ENCODE measurements around the gene NME5.

Gene NME5

DNA sequence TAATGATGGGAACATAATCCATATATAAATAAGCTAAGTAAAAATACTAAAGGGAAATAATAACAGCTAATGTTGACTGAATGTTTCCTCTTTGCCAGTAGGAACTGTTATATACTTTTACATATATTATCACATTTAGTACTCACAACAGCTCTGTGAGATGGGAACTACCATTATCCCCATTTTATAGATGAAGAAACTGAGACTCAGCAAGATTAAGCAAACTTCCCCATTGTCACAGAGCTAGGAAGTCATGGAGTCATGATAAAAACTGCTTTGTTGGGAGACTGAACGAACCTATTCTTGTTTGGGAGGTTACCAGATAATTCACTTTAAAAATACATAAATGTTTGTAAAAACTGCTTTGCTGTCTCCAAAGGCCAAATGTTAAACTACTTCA, 32.0 kb downstream of the NME5 start:
- no peak for DNase-seq (ENCODE audit: extremely low read depth, low read depth)
- TF ChIP-seq, protein P1, sequence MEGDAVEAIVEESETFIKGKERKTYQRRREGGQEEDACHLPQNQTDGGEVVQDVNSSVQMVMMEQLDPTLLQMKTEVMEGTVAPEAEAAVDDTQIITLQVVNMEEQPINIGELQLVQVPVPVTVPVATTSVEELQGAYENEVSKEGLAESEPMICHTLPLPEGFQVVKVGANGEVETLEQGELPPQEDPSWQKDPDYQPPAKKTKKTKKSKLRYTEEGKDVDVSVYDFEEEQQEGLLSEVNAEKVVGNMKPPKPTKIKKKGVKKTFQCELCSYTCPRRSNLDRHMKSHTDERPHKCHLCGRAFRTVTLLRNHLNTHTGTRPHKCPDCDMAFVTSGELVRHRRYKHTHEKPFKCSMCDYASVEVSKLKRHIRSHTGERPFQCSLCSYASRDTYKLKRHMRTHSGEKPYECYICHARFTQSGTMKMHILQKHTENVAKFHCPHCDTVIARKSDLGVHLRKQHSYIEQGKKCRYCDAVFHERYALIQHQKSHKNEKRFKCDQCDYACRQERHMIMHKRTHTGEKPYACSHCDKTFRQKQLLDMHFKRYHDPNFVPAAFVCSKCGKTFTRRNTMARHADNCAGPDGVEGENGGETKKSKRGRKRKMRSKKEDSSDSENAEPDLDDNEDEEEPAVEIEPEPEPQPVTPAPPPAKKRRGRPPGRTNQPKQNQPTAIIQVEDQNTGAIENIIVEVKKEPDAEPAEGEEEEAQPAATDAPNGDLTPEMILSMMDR (IDR thresholded peaks at IDR 0.05; ENCODE audit: low read depth, low read length), result no peak

- TF ChIP-seq, protein P1 (IDR thresholded peaks at IDR 0.05; ENCODE audit: low read depth, low read length), result no peak
- DNase-seq (ENCODE audit: extremely low read depth, low read depth), result no peak
Observed at GRCh38 chr5:138105709-138106108, 33.5 kb downstream of the NME5 start.

- no peak for DNase-seq (ENCODE audit: extremely low read depth, low read depth)
Observed at GRCh38 chr5:138103319-138103637, 36.0 kb downstream of the NME5 start.

DNA sequence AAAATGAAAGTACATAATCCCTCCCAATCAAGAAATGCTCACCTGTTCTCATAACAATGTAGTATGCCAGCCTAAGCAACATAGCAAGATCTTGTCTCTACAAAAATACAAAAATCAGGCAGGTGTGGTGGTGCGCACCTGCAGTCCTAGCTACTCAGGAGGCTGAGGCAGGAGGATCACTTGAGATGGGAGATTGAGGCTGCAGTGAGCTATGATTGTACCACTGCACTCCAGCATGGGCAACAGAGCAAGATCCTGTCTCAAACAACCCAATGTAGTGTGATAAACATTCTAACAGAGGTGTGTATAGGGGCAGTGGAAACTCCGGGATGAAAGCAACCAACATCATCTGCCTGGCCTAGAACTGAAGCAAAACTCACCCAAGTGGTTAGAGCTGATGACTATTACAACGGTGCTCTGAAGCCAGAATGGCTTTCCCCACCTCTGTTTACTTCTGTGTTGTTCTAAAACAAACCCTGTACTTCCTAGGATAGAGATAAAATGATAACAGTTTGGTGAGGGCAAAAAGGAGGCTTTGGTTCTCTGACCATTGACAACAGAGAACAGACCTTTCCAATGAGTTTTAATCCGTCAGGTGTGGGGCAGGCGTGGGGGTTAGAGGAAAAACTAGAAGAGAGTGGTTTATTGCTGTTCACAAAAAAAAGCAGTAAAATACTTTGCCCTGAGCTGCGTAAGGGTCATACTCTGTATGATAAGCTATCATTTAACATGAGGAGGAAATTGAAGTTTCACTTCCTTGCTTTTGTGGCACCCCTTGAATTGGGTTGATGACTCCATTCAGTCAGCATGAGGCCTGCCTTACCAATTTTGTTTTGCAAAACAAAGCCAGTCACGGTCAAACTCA, 36.5 kb downstream of the NME5 start:
- TF ChIP-seq, protein P1 (IDR thresholded peaks at IDR 0.05; ENCODE audit: low read depth, low read length), result no peak
- DNase-seq (ENCODE audit: extremely low read depth, low read depth), result no peak

More at GRCh38 chr5:138103319-138103637, 36.0 kb downstream of the NME5 start:
- TF ChIP-seq, protein P1 (IDR thresholded peaks at IDR 0.05; ENCODE audit: low read depth, low read length), result no peak

GRCh38 chr5:138096997-138097828, 42.0 kb downstream of the NME5 start:
- DNase-seq (ENCODE audit: extremely low read depth, low read depth), result no peak

DNA sequence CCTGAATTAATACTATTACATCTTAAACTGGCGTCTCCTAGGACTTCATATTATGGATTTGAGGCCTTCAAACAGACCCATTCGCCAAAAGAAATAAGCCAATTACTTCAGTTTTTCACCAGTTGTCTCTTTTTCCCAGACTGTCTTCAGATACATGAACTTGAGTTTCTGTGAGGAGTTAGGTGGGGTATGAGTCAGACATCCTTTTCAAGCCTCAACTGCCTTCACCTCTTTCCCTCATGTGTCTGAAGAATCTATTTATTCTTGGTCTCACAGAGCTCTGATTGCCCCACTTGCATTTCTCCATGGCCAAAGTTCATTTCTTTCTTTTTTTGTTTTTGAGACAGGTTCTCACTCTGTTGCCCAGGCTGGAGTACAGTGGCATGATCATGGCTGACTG, 42.9 kb downstream of the NME5 start:
- DNase-seq (ENCODE audit: extremely low read depth, low read depth), result no peak

More at GRCh38 chr5:138096997-138097828, 42.0 kb downstream of the NME5 start:
- TF ChIP-seq, protein P1 (IDR thresholded peaks at IDR 0.05; ENCODE audit: low read depth, low read length), result no peak

More for the DNA sequence above, 42.9 kb downstream of the NME5 start:
- TF ChIP-seq, protein P1 (IDR thresholded peaks at IDR 0.05; ENCODE audit: low read depth, low read length), result no peak

All from AG09319 (cell line).